ENCODE measurements around the gene TMEM69. TPM values are rescaled to one million over a fixed set of nuclear protein-coding genes. Genes with fewer than 3 reads are reported as not detected.
A peak's percentile ranks its signal among the peaks of the same experiment; 100 is the strongest.
"Not testable (repeated sequence)": the region's sequence is repeated elsewhere in the genome, so short reads cannot be mapped to it uniquely, and the experiment has no call there.

Gene TMEM69
- total RNA-seq, 1 experiment from 2014 or later = 49.4 TPM

DNA sequence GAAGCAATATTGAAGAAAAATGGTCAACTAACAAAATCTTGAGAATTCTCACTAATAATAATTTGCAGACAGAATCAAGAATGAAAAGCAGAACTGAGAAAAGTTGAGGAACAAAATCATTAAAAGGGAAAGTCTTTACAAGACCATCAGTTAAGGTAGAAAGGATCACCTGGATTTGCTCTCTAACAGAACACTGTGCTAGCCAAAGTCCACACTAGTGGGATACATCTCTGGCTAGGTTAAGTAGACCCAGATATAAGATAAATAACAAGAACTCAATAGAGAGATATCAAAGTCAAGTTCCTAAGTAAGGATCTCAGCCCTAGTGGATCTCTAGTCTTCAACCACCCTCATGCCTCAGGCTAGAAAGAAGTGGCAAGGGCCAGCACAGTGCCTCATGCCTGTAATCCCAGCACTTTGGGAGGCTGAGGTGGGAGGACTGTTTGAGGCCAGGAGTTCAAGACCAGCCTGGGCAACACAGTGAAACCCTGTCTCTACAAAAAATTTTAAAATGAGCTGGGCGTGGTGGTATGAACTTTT, 42.9 kb downstream of the TMEM69 start:
- CTCF ChIA-PET = interaction anchor here (0.7 kb wide), 1 partner anchor 12 kb away, joined by 4 read pairs; no protein-coding TSS in a partner anchor
- no TSS peak for BruUV-seq (replicated peaks)
- intact Hi-C loops (cut with micrococcal nuclease; ENCODE audit: unreplicated experiment) = loop anchor here (10.0 kb wide), 1 partner anchor 144 kb away; no protein-coding TSS in a partner anchor

DNA sequence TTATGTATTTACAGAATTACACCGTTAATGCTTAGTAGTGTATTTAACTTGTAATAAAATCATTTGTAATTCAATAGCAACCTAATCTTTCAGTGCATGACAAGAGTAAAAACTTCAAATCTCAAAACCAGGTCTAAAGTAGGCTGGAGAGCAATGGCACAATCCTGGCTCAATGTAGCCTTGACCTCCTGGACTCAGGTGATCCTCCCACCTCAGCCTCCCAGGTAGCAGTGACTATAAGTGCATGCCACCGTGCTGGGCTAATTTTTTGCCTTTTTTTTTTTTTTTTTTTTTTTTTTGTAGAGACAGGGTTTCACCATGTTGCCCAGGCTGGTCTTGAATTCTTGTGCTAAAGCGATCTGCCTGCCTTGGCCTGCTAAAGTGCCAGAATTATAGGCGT, 51.2 kb downstream of the TMEM69 start:
- H3K36me3 ChIP-seq (ENCODE audit: low read depth) = no peaks in the 10 kb centered on the region
- no peak overlapping the region for H3K4me2 ChIP-seq
- H2AFZ ChIP-seq = no peak overlapping the region
- no peaks in the 10 kb centered on the region for H3K9me3 ChIP-seq (ENCODE audit: insufficient read depth, low read depth)
- intact Hi-C loops (cut with micrococcal nuclease; ENCODE audit: unreplicated experiment) = loop anchor here (10.0 kb wide), 1 partner anchor 136 kb away; no protein-coding TSS in a partner anchor
- no peak overlapping the region for H3K4me3 ChIP-seq
- no peak for TF ChIP-seq EZH2 (IDR thresholded peaks at IDR 0.05; ENCODE audit: low read depth)
- TF ChIP-seq, protein P1, sequence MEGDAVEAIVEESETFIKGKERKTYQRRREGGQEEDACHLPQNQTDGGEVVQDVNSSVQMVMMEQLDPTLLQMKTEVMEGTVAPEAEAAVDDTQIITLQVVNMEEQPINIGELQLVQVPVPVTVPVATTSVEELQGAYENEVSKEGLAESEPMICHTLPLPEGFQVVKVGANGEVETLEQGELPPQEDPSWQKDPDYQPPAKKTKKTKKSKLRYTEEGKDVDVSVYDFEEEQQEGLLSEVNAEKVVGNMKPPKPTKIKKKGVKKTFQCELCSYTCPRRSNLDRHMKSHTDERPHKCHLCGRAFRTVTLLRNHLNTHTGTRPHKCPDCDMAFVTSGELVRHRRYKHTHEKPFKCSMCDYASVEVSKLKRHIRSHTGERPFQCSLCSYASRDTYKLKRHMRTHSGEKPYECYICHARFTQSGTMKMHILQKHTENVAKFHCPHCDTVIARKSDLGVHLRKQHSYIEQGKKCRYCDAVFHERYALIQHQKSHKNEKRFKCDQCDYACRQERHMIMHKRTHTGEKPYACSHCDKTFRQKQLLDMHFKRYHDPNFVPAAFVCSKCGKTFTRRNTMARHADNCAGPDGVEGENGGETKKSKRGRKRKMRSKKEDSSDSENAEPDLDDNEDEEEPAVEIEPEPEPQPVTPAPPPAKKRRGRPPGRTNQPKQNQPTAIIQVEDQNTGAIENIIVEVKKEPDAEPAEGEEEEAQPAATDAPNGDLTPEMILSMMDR (conservative IDR thresholded peaks at IDR 0.05) = no peak
- no peaks in the 10 kb centered on the region for H3K79me2 ChIP-seq (ENCODE audit: low read depth)
- H4K20me1 ChIP-seq (ENCODE audit: insufficient read depth) = no peaks in the 10 kb centered on the region
- ChIA-PET POLR2A (ENCODE audit: unreplicated experiment) (no interaction called here), CTCF (no interaction called here)
- no peaks in the 10 kb centered on the region for H3F3A ChIP-seq (ENCODE audit: insufficient read depth, low read depth)
- no peaks in the 10 kb centered on the region for H3K27me3 ChIP-seq (ENCODE audit: insufficient read depth, low read depth)
- BruUV-seq (replicated peaks) = no TSS peak
- no peak for DNase-seq
- H3K4me1 ChIP-seq (replicated peaks; ENCODE audit: insufficient read depth) = no peaks in the 10 kb centered on the region
- no peak overlapping the region for H3K27ac ChIP-seq
- H3K9me2 ChIP-seq (ENCODE audit: insufficient read depth) = no peaks in the 10 kb centered on the region

More for the DNA sequence above, 42.9 kb downstream of the TMEM69 start:
- H2AFZ ChIP-seq = no peak overlapping the region
- DNase-seq = no peak
- POLR2A ChIA-PET (ENCODE audit: unreplicated experiment) = interaction anchor here (0.5 to 0.6 kb wide), 2 partner anchors 51 to 999 kb away, joined by 4 to 23 read pairs; no protein-coding TSS in a partner anchor
- H3K4me2 ChIP-seq = peak overlapping the region; percentile 50
- H3K4me1 ChIP-seq (replicated peaks; ENCODE audit: insufficient read depth) = peaks cover 28% of the 10 kb centered on the region
- H4K20me1 ChIP-seq (ENCODE audit: insufficient read depth) = no peaks in the 10 kb centered on the region
- H3K36me3 ChIP-seq (ENCODE audit: low read depth) = 0 out of 2 replicates have a peak, but pooled peaks cover 2% of the 10 kb centered on the region
- H3K4me3 ChIP-seq = no peak overlapping the region
- no peak for TF ChIP-seq EZH2 (IDR thresholded peaks at IDR 0.05; ENCODE audit: low read depth)
- TF ChIP-seq, protein P1 (conservative IDR thresholded peaks at IDR 0.05) = no peak
- peaks cover 23% of the 10 kb centered on the region for H3F3A ChIP-seq (ENCODE audit: insufficient read depth, low read depth)
- H3K9me3 ChIP-seq (ENCODE audit: insufficient read depth, low read depth) = no peaks in the 10 kb centered on the region
- H3K9me2 ChIP-seq (ENCODE audit: insufficient read depth) = no peaks in the 10 kb centered on the region
- H3K79me2 ChIP-seq (ENCODE audit: low read depth) = no peaks in the 10 kb centered on the region
- H3K27me3 ChIP-seq (ENCODE audit: insufficient read depth, low read depth) = no peaks in the 10 kb centered on the region
- H3K27ac ChIP-seq = peak overlapping the region; percentile 23

DNA sequence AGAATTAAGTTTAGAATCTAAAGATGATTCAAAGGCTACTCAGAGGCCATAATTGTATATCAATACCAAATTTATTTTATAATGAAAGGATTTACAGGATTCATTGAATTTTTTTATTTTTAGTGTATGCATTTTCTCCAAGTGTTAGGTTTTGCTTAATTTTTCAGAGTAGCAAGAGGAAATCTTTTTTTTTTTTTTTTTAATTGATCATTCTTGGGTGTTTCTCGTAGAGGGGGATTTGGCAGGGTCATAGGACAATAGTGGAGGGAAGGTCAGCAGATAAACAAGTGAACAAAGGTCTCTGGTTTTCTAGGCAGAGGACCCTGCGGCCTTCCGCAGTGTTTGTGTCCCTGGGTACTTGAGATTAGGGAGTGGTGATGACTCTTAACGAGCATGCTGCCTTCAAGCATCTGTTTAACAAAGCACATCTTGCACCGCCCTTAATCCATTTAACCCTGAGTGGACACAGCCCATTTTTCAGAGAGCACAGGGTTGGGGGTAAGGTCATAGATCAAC, 51.7 kb downstream of the TMEM69 start:
- H3K4me1 ChIP-seq (replicated peaks; ENCODE audit: insufficient read depth); DNase-seq; H3F3A ChIP-seq (ENCODE audit: insufficient read depth, low read depth); POLR2A ChIA-PET (ENCODE audit: unreplicated experiment); H4K20me1 ChIP-seq (ENCODE audit: insufficient read depth); H3K27ac ChIP-seq; H3K4me2 ChIP-seq; H3K27me3 ChIP-seq (ENCODE audit: insufficient read depth, low read depth); H3K9me3 ChIP-seq (ENCODE audit: insufficient read depth, low read depth); CTCF ChIA-PET; H3K4me3 ChIP-seq; H3K79me2 ChIP-seq (ENCODE audit: low read depth); H2AFZ ChIP-seq; BruUV-seq (replicated peaks); H3K36me3 ChIP-seq (ENCODE audit: low read depth); H3K9me2 ChIP-seq (ENCODE audit: insufficient read depth): not testable (repeated sequence)
- intact Hi-C loops (cut with micrococcal nuclease; ENCODE audit: unreplicated experiment) = loop anchor here (10.0 kb wide), 1 partner anchor 135 kb away; no protein-coding TSS in a partner anchor

Other genes starting within 250 kb of the TMEM69 start
- gene TESK2, start 197.0 kb upstream of the TMEM69 start, total RNA-seq (2021) = 13.8 and 17.5 TPM in 2 replicates
- 4.2 and 4.4 TPM in 2 replicates for gene CCDC163, start 188.1 kb upstream of the TMEM69 start, total RNA-seq (2021)
- 3.0 and 7.3 TPM in 2 replicates for gene MMACHC, start 187.9 kb upstream of the TMEM69 start, total RNA-seq (2021)
- 1,455 and 1,838 TPM in 2 replicates for gene PRDX1, start 166.3 kb upstream of the TMEM69 start, total RNA-seq (2021)
- 202 and 277 TPM in 2 replicates for gene AKR1A1, start 137.4 kb upstream of the TMEM69 start, total RNA-seq (2021)
- 211 and 221 TPM in 2 replicates for gene NASP, start 104.1 kb upstream of the TMEM69 start, total RNA-seq (2021)
- 5.6 and 6.6 TPM in 2 replicates for gene CCDC17, start 64.1 kb upstream of the TMEM69 start, total RNA-seq (2021)
- gene GPBP1L1, start 1.6 kb upstream of the TMEM69 start, total RNA-seq (2021) = 124 and 138 TPM in 2 replicates
- 25.2 and 25.4 TPM in 2 replicates for gene IPP, start 62.5 kb downstream of the TMEM69 start, total RNA-seq (2021)
- gene MAST2, start 115.4 kb downstream of the TMEM69 start, total RNA-seq (2021) = 58.8 and 69.3 TPM in 2 replicates